C4-2B (cell line): ENCODE data around the gene SLC2A6.

Experiments used
- CTCF ChIP-seq: fragments of 450-650 bp; conservative IDR thresholded peaks from 2 replicates; pipeline ENCODE4 v1.5.1; 2017; ENCODE audit warnings: mild to moderate bottlenecking
- ZFX ChIP-seq: fragments of 450-650 bp; IDR thresholded peaks from 2 replicates; pipeline ENCODE4 v1.6.1; 2017

DNA sequence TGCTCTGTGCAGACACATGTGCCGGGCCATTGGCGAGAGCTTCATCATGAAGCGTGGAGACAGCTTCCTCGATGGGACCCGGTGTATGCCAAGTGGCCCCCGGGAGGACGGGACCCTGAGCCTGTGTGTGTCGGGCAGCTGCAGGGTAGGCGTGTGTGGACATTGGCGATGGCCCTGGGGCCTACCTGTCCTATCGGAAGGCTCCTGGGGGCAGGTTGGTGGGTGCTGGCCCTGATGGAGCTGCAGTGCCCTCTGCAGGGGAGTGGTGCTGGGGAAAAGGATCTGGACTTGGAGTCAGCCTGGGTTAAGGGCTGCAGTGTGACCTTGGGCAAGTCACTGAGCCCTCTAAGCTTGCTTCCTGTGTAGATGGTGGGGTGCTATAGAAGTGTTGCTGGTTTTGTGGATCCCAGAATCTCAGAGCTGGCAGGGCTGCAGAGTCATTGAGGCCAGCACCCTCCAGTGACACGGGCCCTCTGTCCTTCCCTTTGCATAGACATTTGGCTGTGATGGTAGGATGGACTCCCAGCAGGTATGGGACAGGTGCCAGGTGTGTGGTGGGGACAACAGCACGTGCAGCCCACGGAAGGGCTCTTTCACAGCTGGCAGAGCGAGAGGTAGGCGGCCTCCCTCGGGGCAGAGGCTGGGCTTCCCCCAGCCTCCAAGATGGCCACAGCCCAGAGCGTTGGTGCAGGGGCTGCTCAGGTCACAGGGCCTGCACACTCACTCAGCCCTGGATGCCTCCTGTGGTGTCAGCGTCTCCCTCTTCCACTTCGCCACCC lies 41.0 kb downstream of the SLC2A6 start:
- TF ChIP-seq CTCF, result no peak
- no peak for TF ChIP-seq ZFX
